Parathyroid adenoma (tissue), 2 donors: ENCODE data around the gene MZF1.
"Not testable (repeated sequence)": the region's sequence is repeated elsewhere in the genome, so short reads cannot be mapped to it uniquely, and the experiment has no call there.

Source experiments
- H2AFZ ChIP-seq: fragments of 300-600 bp; sonication (generic); one replicate; pipeline ENCODE4 v1.7.0; 2017; ENCODE audit warnings: antibody characterized with exemption, mild to moderate bottlenecking
- H3K27ac ChIP-seq: fragments of 300-600 bp; sonication (generic); one replicate; pipeline ENCODE4 v1.7.0; 2017
- H3K27me3 ChIP-seq: fragments of 300-600 bp; sonication (generic); one replicate; pipeline ENCODE4 v1.7.0; 2017; ENCODE audit warnings: low read length; ENCODE audit not compliant: control insufficient read depth, insufficient read depth
- H3K36me3 ChIP-seq: fragments of 300-600 bp; sonication (generic); one replicate; pipeline ENCODE4 v1.7.0; 2017; ENCODE audit warnings: low read length; ENCODE audit not compliant: control insufficient read depth, insufficient read depth
- H3K4me1 ChIP-seq: fragments of 300-600 bp; sonication (generic); one replicate; pipeline ENCODE4 v1.7.0; 2017; ENCODE audit warnings: control low read depth
- H3K4me2 ChIP-seq: fragments of 300-600 bp; sonication (generic); one replicate; pipeline ENCODE4 v1.7.0; 2017; ENCODE audit warnings: low read length
- H3K4me3 ChIP-seq: fragments of 300-600 bp; sonication (generic); one replicate; pipeline ENCODE4 v1.7.0; 2017; ENCODE audit warnings: low read depth, low read length
- H3K79me2 ChIP-seq: fragments of 300-600 bp; sonication (generic); one replicate; pipeline ENCODE4 v1.7.0; 2017; ENCODE audit warnings: control low read depth
- H3K9ac ChIP-seq: fragments of 300-600 bp; sonication (generic); one replicate; pipeline ENCODE4 v1.7.0; 2017; ENCODE audit warnings: mild to moderate bottlenecking
- H3K9me3 ChIP-seq: fragments of 300-600 bp; sonication (generic); one replicate; pipeline ENCODE4 v1.7.0; 2017; ENCODE audit warnings: low read length; ENCODE audit not compliant: control insufficient read depth
- TF ChIP-seq, protein P1 (sequence below): fragments of 300-600 bp; sonication (generic); IDR thresholded peaks from one replicate; pipeline ENCODE4 v1.7.0; 2017; ENCODE audit warnings: antibody characterized with exemption, mild to moderate bottlenecking
- donor health status: primary hyperparathyroidism.

MZF1 gene

DNA sequence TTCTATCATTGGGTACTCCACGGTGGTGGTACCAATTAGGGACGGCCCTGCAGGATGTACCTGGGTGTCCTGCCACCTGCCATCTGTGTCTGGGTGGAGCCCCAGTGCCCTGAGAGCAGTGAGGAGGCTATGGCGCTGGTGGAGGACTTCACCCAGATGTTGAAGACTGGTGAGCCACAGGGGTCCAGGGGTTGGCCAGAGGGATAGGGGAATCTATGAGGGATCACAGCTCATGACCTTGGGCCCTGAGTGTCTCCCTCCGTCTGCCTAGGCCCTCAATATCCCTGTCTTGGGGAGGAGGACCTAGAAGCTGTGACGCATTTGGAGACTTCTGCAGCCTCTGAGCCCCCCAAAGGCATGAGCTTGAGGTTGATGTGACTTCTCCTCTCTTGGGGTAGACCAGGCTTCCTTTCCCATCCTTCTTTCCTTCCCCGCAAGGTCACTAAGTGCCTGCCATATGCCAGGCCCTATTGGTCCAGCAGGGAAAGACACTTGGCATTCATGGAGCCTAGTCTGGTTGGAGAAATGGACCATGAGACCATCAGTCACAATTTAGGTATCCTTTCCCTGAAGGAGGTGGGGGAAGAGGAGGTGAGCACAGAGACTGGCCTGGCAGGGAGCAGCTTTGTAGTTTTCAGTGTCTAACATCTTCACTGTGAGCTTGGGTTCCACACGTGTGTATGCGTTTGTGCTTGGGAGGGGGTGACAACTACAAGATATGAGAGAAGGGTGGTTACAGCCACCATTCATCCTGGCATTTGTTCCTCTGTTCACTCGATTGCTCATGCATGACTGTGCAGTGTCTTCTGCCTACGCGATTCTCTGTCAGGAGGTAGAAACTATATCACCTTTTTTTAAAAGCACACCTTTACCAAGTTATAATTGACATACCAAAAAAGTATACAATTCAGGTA is 5.1 kb upstream of the MZF1 start:
- Histone ChIP-seq H3K36me3 (no peaks in the 10 kb centered on the region), H3K27ac (no peak overlapping the region), H3K9ac (no peak overlapping the region), H3K4me2 (no peak overlapping the region), H3K9me3 (no peaks in the 10 kb centered on the region), H3K79me2 (peaks cover 20% of the 10 kb centered on the region), H3K27me3 (no peaks in the 10 kb centered on the region), H2AFZ (no peak overlapping the region), H3K4me1 (peaks cover 3% of the 10 kb centered on the region), H3K4me3 (no peak overlapping the region)
- TF ChIP-seq, protein P1, sequence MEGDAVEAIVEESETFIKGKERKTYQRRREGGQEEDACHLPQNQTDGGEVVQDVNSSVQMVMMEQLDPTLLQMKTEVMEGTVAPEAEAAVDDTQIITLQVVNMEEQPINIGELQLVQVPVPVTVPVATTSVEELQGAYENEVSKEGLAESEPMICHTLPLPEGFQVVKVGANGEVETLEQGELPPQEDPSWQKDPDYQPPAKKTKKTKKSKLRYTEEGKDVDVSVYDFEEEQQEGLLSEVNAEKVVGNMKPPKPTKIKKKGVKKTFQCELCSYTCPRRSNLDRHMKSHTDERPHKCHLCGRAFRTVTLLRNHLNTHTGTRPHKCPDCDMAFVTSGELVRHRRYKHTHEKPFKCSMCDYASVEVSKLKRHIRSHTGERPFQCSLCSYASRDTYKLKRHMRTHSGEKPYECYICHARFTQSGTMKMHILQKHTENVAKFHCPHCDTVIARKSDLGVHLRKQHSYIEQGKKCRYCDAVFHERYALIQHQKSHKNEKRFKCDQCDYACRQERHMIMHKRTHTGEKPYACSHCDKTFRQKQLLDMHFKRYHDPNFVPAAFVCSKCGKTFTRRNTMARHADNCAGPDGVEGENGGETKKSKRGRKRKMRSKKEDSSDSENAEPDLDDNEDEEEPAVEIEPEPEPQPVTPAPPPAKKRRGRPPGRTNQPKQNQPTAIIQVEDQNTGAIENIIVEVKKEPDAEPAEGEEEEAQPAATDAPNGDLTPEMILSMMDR: no peak

DNA sequence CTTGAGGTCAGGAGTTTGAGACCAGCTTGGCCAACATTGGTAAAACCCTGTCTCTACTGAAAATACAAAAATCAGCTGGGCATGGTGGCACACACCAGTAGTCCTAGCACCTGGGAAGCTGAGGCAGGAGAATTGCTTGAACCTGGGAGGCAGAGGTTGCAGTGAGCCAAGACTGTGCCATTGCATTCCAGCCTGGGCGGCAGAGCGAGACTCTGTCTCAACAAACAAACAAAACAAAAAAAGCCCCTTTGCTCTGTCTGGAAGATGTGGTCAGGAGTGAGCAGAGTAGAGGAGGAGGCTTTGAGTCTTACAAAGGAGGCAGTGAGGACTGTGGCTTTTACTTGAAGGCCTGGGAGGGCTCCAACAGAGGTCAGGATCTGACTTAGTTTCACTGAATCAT is 4.4 kb upstream of the MZF1 start:
- peaks cover 16% of the 10 kb centered on the region for H3K79me2 ChIP-seq
- H3K4me1 ChIP-seq, H3K9me3 ChIP-seq, H3K9ac ChIP-seq, H3K4me2 ChIP-seq, H3K36me3 ChIP-seq, H2AFZ ChIP-seq, H3K4me3 ChIP-seq, H3K27me3 ChIP-seq, H3K27ac ChIP-seq: not testable (repeated sequence)

DNA sequence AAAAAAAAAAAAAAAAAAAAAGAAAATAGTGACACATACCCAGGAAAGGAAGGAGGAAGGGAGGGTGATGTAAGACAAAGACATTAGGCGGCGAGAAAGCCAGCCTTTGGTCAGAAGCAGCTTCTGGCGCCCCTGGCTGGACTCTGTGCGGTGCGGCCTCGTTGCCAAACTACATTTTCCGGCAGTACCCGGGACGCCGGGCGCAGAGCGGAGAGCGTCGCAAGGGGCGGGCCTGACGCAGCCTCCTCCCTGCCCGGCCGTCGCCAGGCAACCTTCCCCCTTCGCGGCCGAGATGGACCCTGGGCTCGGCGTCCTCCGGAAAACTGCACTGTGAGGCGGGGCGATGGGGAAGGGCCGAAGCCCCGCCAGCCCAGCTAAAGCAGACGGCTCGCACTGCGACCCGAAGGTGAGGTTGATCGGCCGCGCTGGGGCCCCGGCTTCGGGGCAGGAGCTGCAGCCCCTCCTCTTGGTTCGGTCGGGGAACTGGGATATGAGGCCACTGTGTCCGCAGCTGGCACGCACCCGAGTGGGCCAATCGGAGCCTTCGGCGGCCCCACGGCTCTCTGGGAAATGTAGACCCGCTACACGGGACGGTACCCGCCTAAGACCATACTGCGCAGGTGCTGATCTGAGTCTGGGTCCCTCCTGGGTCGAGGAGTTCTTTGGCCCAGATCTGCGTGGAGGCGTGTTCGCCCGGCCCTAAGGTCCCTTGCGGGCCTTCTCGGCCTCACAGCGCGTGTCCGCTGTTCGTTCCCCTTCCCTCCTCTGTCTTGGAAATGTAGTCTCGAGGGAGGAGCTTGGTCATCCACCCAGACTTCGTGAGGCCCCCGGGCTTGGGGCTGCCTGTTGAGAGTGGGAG is 2.3 kb upstream of the MZF1 start:
- Histone ChIP-seq H2AFZ (peak overlapping the region; percentile 79), H3K36me3 (no peaks in the 10 kb centered on the region), H3K9me3 (no peaks in the 10 kb centered on the region), H3K27me3 (no peaks in the 10 kb centered on the region), H3K4me1 (peaks cover 8% of the 10 kb centered on the region), H3K4me2 (peak overlapping the region; percentile 90), H3K27ac (peak overlapping the region; percentile 99), H3K4me3 (peak overlapping the region; percentile 91), H3K9ac (peak overlapping the region; percentile 13), H3K79me2 (peaks cover 11% of the 10 kb centered on the region)
- TF ChIP-seq, protein P1: peak; percentile 18

DNA sequence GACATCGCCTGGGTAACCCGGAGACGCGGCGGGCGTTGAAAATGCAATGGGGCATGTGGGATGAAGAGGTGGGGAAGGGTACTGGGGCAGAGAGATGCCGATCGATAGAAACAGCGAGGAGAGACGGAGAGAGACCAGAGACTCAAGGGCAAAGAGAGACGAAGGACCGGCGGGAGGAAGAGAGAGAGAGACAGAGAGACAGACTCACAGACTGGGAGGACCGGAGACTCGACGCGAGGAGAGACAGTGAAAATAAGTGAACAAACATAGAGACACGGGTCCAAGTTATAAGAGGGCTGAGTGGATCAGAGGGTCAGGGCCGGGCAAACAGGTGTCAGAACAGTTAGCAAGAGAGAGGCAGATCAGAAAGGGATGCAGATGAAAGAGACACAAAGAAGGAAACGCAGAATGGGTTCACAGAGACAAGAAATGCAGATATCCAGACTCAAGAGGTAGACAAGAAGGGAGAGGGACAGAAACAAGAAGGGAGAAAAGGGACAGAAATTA is 576 bp upstream of the MZF1 start:
- Histone ChIP-seq H3K27ac (peak overlapping the region; percentile 99), H3K9me3 (no peaks in the 10 kb centered on the region), H3K4me3 (peak overlapping the region; percentile 87), H3K4me1 (peaks cover 8% of the 10 kb centered on the region), H3K4me2 (peak overlapping the region; percentile 66), H3K79me2 (peaks cover 8% of the 10 kb centered on the region), H2AFZ (peak overlapping the region; percentile 76), H3K9ac (no peak overlapping the region), H3K27me3 (no peaks in the 10 kb centered on the region), H3K36me3 (no peaks in the 10 kb centered on the region)
- TF ChIP-seq, protein P1: peak; percentile 1
